ENCODE data around the gene COQ8A.
A peak's percentile ranks its signal among the peaks of the same experiment; 100 is the strongest.
"Not testable (repeated sequence)": the region's sequence is repeated elsewhere in the genome, so short reads cannot be mapped to it uniquely, and the experiment has no call there.

The COQ8A gene

GRCh38 chr1:226929260-226930111 lies 10.6 kb upstream of the COQ8A start:
- not testable (repeated sequence) for H3K4me3 ChIP-seq (ENCODE audit: low read length); H3K9ac ChIP-seq (ENCODE audit: low read depth, low read length); H3K27ac ChIP-seq (ENCODE audit: low read length); H3K9me3 ChIP-seq (ENCODE audit: insufficient read depth, low read depth, low read length); H3K27me3 ChIP-seq (ENCODE audit: insufficient read depth, low read length); H3K36me3 ChIP-seq (ENCODE audit: insufficient read depth, low read depth, low read length); H3K4me1 ChIP-seq (ENCODE audit: insufficient read depth, low read length)

GRCh38 chr1:226934483-226935237 lies 5.4 kb upstream of the COQ8A start:
- H3K4me3 ChIP-seq (ENCODE audit: low read length): no peak overlapping the region

GRCh38 chr1:226937940-226938725 lies 2.0 kb upstream of the COQ8A start:
- Histone ChIP-seq H3K27me3 (ENCODE audit: insufficient read depth, low read length) (peaks cover 9% of the 10 kb centered on the region), H3K9me3 (ENCODE audit: insufficient read depth, low read depth, low read length) (peaks cover 5% of the 10 kb centered on the region), H3K36me3 (ENCODE audit: insufficient read depth, low read depth, low read length) (no peaks in the 10 kb centered on the region), H3K9ac (ENCODE audit: low read depth, low read length) (peak overlapping the region; percentile 96; the same call in 1 of the 2 replicates), H3K27ac (ENCODE audit: low read length) (no peak overlapping the region), H3K4me1 (ENCODE audit: insufficient read depth, low read length) (peaks cover 16% of the 10 kb centered on the region; the same call in 1 of the 2 replicates), H3K4me3 (ENCODE audit: low read length) (peak overlapping the region; percentile 79; the same call in 1 of the 2 replicates)

More at GRCh38 chr1:226934483-226935237, 5.4 kb upstream of the COQ8A start:
- peaks cover 5% of the 10 kb centered on the region for H3K9me3 ChIP-seq (ENCODE audit: insufficient read depth, low read depth, low read length)
- H3K4me1 ChIP-seq (ENCODE audit: insufficient read depth, low read length): peaks cover 12% of the 10 kb centered on the region; the same call in 1 of the 2 replicates
- no peak overlapping the region for H3K9ac ChIP-seq (ENCODE audit: low read depth, low read length)
- H3K27me3 ChIP-seq (ENCODE audit: insufficient read depth, low read length): no peaks in the 10 kb centered on the region
- no peak overlapping the region for H3K27ac ChIP-seq (ENCODE audit: low read length)
- H3K36me3 ChIP-seq (ENCODE audit: insufficient read depth, low read depth, low read length): no peaks in the 10 kb centered on the region

GRCh38 chr1:226938903-226939437 lies 1.1 kb upstream of the COQ8A start:
- Histone ChIP-seq H3K9me3 (ENCODE audit: insufficient read depth, low read depth, low read length) (peaks cover 5% of the 10 kb centered on the region), H3K9ac (ENCODE audit: low read depth, low read length) (peak overlapping the region; percentile 96; the same call in 1 of the 2 replicates), H3K36me3 (ENCODE audit: insufficient read depth, low read depth, low read length) (no peaks in the 10 kb centered on the region), H3K27ac (ENCODE audit: low read length) (peak overlapping the region; percentile 94), H3K27me3 (ENCODE audit: insufficient read depth, low read length) (peaks cover 9% of the 10 kb centered on the region), H3K4me3 (ENCODE audit: low read length) (peak overlapping the region; percentile 79), H3K4me1 (ENCODE audit: insufficient read depth, low read length) (peaks cover 16% of the 10 kb centered on the region; the same call in 1 of the 2 replicates)

GRCh38 chr1:226939438-226940028 lies 561 bp upstream of the COQ8A start:
- Histone ChIP-seq H3K27me3 (ENCODE audit: insufficient read depth, low read length) (peaks cover 9% of the 10 kb centered on the region), H3K4me3 (ENCODE audit: low read length) (peak overlapping the region; percentile 79), H3K9me3 (ENCODE audit: insufficient read depth, low read depth, low read length) (peaks cover 3% of the 10 kb centered on the region), H3K27ac (ENCODE audit: low read length) (peak overlapping the region; percentile 94), H3K9ac (ENCODE audit: low read depth, low read length) (peak overlapping the region; percentile 96), H3K36me3 (ENCODE audit: insufficient read depth, low read depth, low read length) (no peaks in the 10 kb centered on the region), H3K4me1 (ENCODE audit: insufficient read depth, low read length) (peaks cover 16% of the 10 kb centered on the region; the same call in 1 of the 2 replicates)

GRCh38 chr1:226940806-226941067 lies 643 bp downstream of the COQ8A start:
- H3K36me3 ChIP-seq (ENCODE audit: insufficient read depth, low read depth, low read length): no peaks in the 10 kb centered on the region
- peaks cover 9% of the 10 kb centered on the region for H3K27me3 ChIP-seq (ENCODE audit: insufficient read depth, low read length)
- no peak overlapping the region for H3K27ac ChIP-seq (ENCODE audit: low read length)
- peak overlapping the region; percentile 76 for H3K4me3 ChIP-seq (ENCODE audit: low read length)
- no peaks in the 10 kb centered on the region for H3K9me3 ChIP-seq (ENCODE audit: insufficient read depth, low read depth, low read length)
- peak overlapping the region; percentile 57; the same call in 1 of the 2 replicates for H3K9ac ChIP-seq (ENCODE audit: low read depth, low read length)
- H3K4me1 ChIP-seq (ENCODE audit: insufficient read depth, low read length): peaks cover 16% of the 10 kb centered on the region; the same call in 1 of the 2 replicates

GRCh38 chr1:226942392-226942791 lies 2.3 kb downstream of the COQ8A start:
- Histone ChIP-seq H3K9me3 (ENCODE audit: insufficient read depth, low read depth, low read length) (no peaks in the 10 kb centered on the region), H3K27me3 (ENCODE audit: insufficient read depth, low read length) (peaks cover 9% of the 10 kb centered on the region), H3K9ac (ENCODE audit: low read depth, low read length) (0 out of 2 replicates have a peak overlapping the region, but pooled peaks have one; percentile 26), H3K4me3 (ENCODE audit: low read length) (no peak overlapping the region), H3K27ac (ENCODE audit: low read length) (no peak overlapping the region), H3K36me3 (ENCODE audit: insufficient read depth, low read depth, low read length) (no peaks in the 10 kb centered on the region), H3K4me1 (ENCODE audit: insufficient read depth, low read length) (peaks cover 16% of the 10 kb centered on the region; the same call in 1 of the 2 replicates)

- no peak overlapping the region for H3K4me3 ChIP-seq (ENCODE audit: low read length)
- no peaks in the 10 kb centered on the region for H3K9me3 ChIP-seq (ENCODE audit: insufficient read depth, low read depth, low read length)
- H3K36me3 ChIP-seq (ENCODE audit: insufficient read depth, low read depth, low read length): no peaks in the 10 kb centered on the region
- peaks cover 14% of the 10 kb centered on the region; the same call in 1 of the 2 replicates for H3K4me1 ChIP-seq (ENCODE audit: insufficient read depth, low read length)
- H3K27ac ChIP-seq (ENCODE audit: low read length): no peak overlapping the region
- H3K9ac ChIP-seq (ENCODE audit: low read depth, low read length): no peak overlapping the region
- H3K27me3 ChIP-seq (ENCODE audit: insufficient read depth, low read length): peaks cover 9% of the 10 kb centered on the region
These were observed 3.1 kb downstream of the COQ8A start for GRCh38 chr1:226943156-226943555.

- Histone ChIP-seq H3K9ac (ENCODE audit: low read depth, low read length) (no peak overlapping the region), H3K9me3 (ENCODE audit: insufficient read depth, low read depth, low read length) (no peaks in the 10 kb centered on the region), H3K27me3 (ENCODE audit: insufficient read depth, low read length) (peaks cover 9% of the 10 kb centered on the region), H3K36me3 (ENCODE audit: insufficient read depth, low read depth, low read length) (no peaks in the 10 kb centered on the region), H3K4me1 (ENCODE audit: insufficient read depth, low read length) (peaks cover 6% of the 10 kb centered on the region; the same call in 1 of the 2 replicates), H3K4me3 (ENCODE audit: low read length) (no peak overlapping the region), H3K27ac (ENCODE audit: low read length) (no peak overlapping the region)
These were observed 3.8 kb downstream of the COQ8A start for GRCh38 chr1:226943927-226944326.

GRCh38 chr1:226945106-226945857 lies 5.2 kb downstream of the COQ8A start:
- no peak overlapping the region for H3K9ac ChIP-seq (ENCODE audit: low read depth, low read length)
- no peak overlapping the region for H3K27ac ChIP-seq (ENCODE audit: low read length)

More at GRCh38 chr1:226945106-226945857, 5.2 kb downstream of the COQ8A start:
- H3K4me3 ChIP-seq (ENCODE audit: low read length): no peak overlapping the region
- peaks cover 3% of the 10 kb centered on the region; the same call in 1 of the 2 replicates for H3K4me1 ChIP-seq (ENCODE audit: insufficient read depth, low read length)
- H3K9me3 ChIP-seq (ENCODE audit: insufficient read depth, low read depth, low read length): no peaks in the 10 kb centered on the region
- H3K36me3 ChIP-seq (ENCODE audit: insufficient read depth, low read depth, low read length): no peaks in the 10 kb centered on the region
- H3K27me3 ChIP-seq (ENCODE audit: insufficient read depth, low read length): peaks cover 9% of the 10 kb centered on the region

All from iPS-20b (cell line).